Natural killer cell (primary cell): ENCODE measurements around the gene ZNF629. TPM values are rescaled to one million over a fixed set of nuclear protein-coding genes. Genes with fewer than 3 reads are reported as not detected.

Experiments used
- ATAC-seq, 3 donors: fragments of 150-1000 bp in 2 of 3; fragments of 200-7000 bp in 1 of 3; cut with Tn5 transposase; 1 replicate in 1 of 3; 2 replicates in 2 of 3; pipeline ENCODE4 v1.10.0; 2021; ENCODE audit warnings: mild to moderate bottlenecking in 2 of 3, moderate library complexity in 2 of 3
- DNase-seq, 2 donors: peaks; one replicate each; pipeline versions ENCODE4 v3.0.0 to v3.0.0-alpha.2; 2013 to 2021; ENCODE audit warnings: mixed read lengths in 1 of 2
- H3K27ac ChIP-seq: one replicate; pipeline ENCODE4 v1.5.1; 2013; ENCODE audit warnings: mild to moderate bottlenecking, low read length
- H3K27me3 ChIP-seq: one replicate; pipeline ENCODE4 v1.6.1; 2013; ENCODE audit warnings: low read length; ENCODE audit not compliant: control insufficient read depth, insufficient read depth
- H3K36me3 ChIP-seq: one replicate; pipeline ENCODE4 v1.6.1; 2013; ENCODE audit warnings: low read length; ENCODE audit not compliant: control insufficient read depth, insufficient read depth
- H3K4me1 ChIP-seq: one replicate; pipeline ENCODE4 v1.6.1; 2013; ENCODE audit warnings: low read length; ENCODE audit not compliant: control insufficient read depth, insufficient read depth
- H3K4me3 ChIP-seq: one replicate; pipeline ENCODE4 v1.5.1; 2013; ENCODE audit warnings: low read length
- H3K9me3 ChIP-seq: one replicate; pipeline ENCODE4 v1.6.1; 2013; ENCODE audit warnings: low read length; ENCODE audit not compliant: control insufficient read depth, insufficient read depth
- H3K27ac Mint-ChIP-seq, 2 donors: one replicate each; pipeline ENCODE4 v1.8.0; 2022; ENCODE audit warnings: mild to moderate bottlenecking in 2 of 2, mixed read lengths in 2 of 2, moderate library complexity in 1 of 2
- H3K27me3 Mint-ChIP-seq, 2 donors: one replicate each; pipeline ENCODE4 v1.8.0; 2022; ENCODE audit warnings: low read depth in 2 of 2, mixed read lengths in 2 of 2
- H3K36me3 Mint-ChIP-seq: one replicate; pipeline ENCODE4 v1.8.0; 2022; ENCODE audit warnings: mixed read lengths
- H3K4me1 Mint-ChIP-seq, 2 donors: one replicate each; pipeline ENCODE4 v1.8.0; 2022; ENCODE audit warnings: mixed read lengths in 2 of 2
- H3K4me3 Mint-ChIP-seq: one replicate; pipeline ENCODE4 v1.8.0; 2022; ENCODE audit warnings: mild to moderate bottlenecking, moderate library complexity, mixed read lengths
- H3K9me3 Mint-ChIP-seq, 2 donors: one replicate each; pipeline ENCODE4 v1.8.0; 2022; ENCODE audit warnings: mixed read lengths in 2 of 2
- CTCF ChIP-seq: fragments of 200-600 bp; IDR thresholded peaks from one replicate; pipeline ENCODE4 v1.8.0; 2022; ENCODE audit warnings: antibody characterized with exemption
- WGBS: methylation state at CpG from one replicate; pipeline ENCODE4 v1.1.7; 2013; ENCODE audit warnings: missing lambda C conversion rate; ENCODE audit not compliant: insufficient coverage; 5-methylcytosine and 5-hydroxymethylcytosine counted together
- intact Hi-C: fragments of 100-400 bp; cut with micrococcal nuclease; formaldehyde crosslinking; loops from one replicate; pipeline ENCODE4 v1.14.2; 2022
- total RNA-seq, 4 donors: library from RNA; stranded (reverse); fragments of 120-200 nt in 1 of 4; gene quantifications; one replicate each; pipeline versions ENCODE4 v1.2.3 to v1.2.4, GENCODE V29; 2013 to 2022

Gene ZNF629
- total RNA-seq, 3 donors from 2014 or later (not counting 1 experiment from before 2014, with no cell fraction given) = 0.96 to 1.9 (median 1.8) TPM

GRCh38 chr16:30784215-30784614, 2.8 kb downstream of the ZNF629 start:
- no peak for TF ChIP-seq CTCF
- Histone ChIP-seq H3K27ac (no peak overlapping the region), H3K36me3 (no peaks in the 10 kb centered on the region), H3K27me3 (peaks cover 11% of the 10 kb centered on the region), H3K4me1 (peaks cover 22% of the 10 kb centered on the region), H3K9me3 (no peaks in the 10 kb centered on the region), H3K4me3 (no peak overlapping the region)
- WGBS = 92% methylated on average over 18 of the region's 18 CpGs
- DNase-seq (no peak), ATAC-seq (no peak)
- Mint-ChIP-seq H3K27ac (no peak overlapping the region), H3K4me3 (no peak overlapping the region), H3K4me1 (peaks cover 5 to 18% of the 10 kb centered on the region in 2 donors), H3K27me3 (peaks cover 8 to 13% of the 10 kb centered on the region in 2 donors), H3K9me3 (no peaks in the 10 kb centered on the region), H3K36me3 (no peaks in the 10 kb centered on the region)
- intact Hi-C loops = no loop called here

GRCh38 chr16:30783280-30784109, 3.5 kb downstream of the ZNF629 start:
- ATAC-seq (no peak), DNase-seq (no peak)
- Mint-ChIP-seq H3K27me3 (peaks cover 8 to 13% of the 10 kb centered on the region in 2 donors), H3K4me3 (no peak overlapping the region), H3K9me3 (no peaks in the 10 kb centered on the region), H3K4me1 (peaks cover 5 to 18% of the 10 kb centered on the region in 2 donors), H3K36me3 (no peaks in the 10 kb centered on the region), H3K27ac (no peak overlapping the region)
- Histone ChIP-seq H3K9me3 (no peaks in the 10 kb centered on the region), H3K27me3 (peaks cover 11% of the 10 kb centered on the region), H3K4me3 (no peak overlapping the region), H3K27ac (no peak overlapping the region), H3K4me1 (peaks cover 22% of the 10 kb centered on the region), H3K36me3 (no peaks in the 10 kb centered on the region)
- intact Hi-C loops = no loop called here
- WGBS = 98% methylated on average over 57 of the region's 57 CpGs
- TF ChIP-seq CTCF = no peak

GRCh38 chr16:30782486-30783279, 4.3 kb downstream of the ZNF629 start:
- ATAC-seq (no peak), DNase-seq (no peak)
- Mint-ChIP-seq H3K4me3 (no peak overlapping the region), H3K36me3 (no peaks in the 10 kb centered on the region), H3K4me1 (peaks cover 3 to 16% of the 10 kb centered on the region in 2 donors), H3K9me3 (no peaks in the 10 kb centered on the region), H3K27me3 (peaks cover 3 to 7% of the 10 kb centered on the region in 2 donors), H3K27ac (no peak overlapping the region)
- Histone ChIP-seq H3K9me3 (no peaks in the 10 kb centered on the region), H3K4me3 (no peak overlapping the region), H3K36me3 (no peaks in the 10 kb centered on the region), H3K27me3 (peaks cover 7% of the 10 kb centered on the region), H3K4me1 (peaks cover 17% of the 10 kb centered on the region), H3K27ac (no peak overlapping the region)
- intact Hi-C loops = no loop called here
- TF ChIP-seq CTCF = no peak
- WGBS = 97% methylated on average over 63 of the region's 63 CpGs
